ENCODE results near the gene CCDC150.
A peak's percentile ranks its signal among the peaks of the same experiment; 100 is the strongest.

The CCDC150 gene
- 0.19 to 0.86 (median 0.52) reads per million in 3 donors for total RNA-seq

- peak within 1 kb of the TSS; percentile 69 for H3K4me3 ChIP-seq (ENCODE audit: insufficient read depth, low read depth, low read length, poor library complexity, severe bottlenecking)
- H3K27ac ChIP-seq (ENCODE audit: insufficient read depth, low read length, poor library complexity, severe bottlenecking) = no peak within 1 kb of the TSS
- peak; percentile 81 to 87 (median 87) for DNase-seq
Observed at GRCh38 chr2:196639180-196640030, at the start of gene CCDC150. Gene CCDC150 (plus strand): TSS chr2:196639715. CDS start chr2:196639767, 52 bp downstream.

DNA sequence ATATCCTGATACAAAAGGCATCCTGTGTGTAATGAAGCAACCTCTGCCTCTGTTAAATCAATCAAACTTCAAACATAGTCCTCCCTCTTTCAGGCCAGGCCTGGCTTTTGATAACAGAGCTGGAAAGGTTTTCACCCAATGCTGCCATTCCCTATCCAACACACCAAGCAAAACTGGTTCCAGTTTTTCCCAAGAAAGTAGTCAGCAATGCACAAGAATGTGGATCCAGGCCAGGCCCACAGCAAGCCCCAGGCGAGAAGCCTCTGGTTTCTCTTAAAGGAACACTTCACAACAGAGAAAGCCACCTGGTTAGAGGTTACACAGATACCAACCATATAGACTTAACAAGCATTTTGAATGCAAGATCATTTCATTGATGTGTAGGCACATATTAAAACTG, 49.2 kb upstream of the CCDC150 start:
- no peak for DNase-seq
- no peaks in the 10 kb centered on the region for H3K36me3 ChIP-seq (ENCODE audit: control insufficient read depth, insufficient read depth, low read length)
- no peak overlapping the region for H3K27ac ChIP-seq (ENCODE audit: insufficient read depth, low read length, poor library complexity, severe bottlenecking)
- peaks cover 3% of the 10 kb centered on the region for H3K4me1 ChIP-seq (ENCODE audit: control insufficient read depth, insufficient read depth, low read length, poor library complexity, severe bottlenecking)
- peaks cover 5% of the 10 kb centered on the region for H3K9me3 ChIP-seq (ENCODE audit: control insufficient read depth, low read length)
- peaks cover 18% of the 10 kb centered on the region for H3K27me3 ChIP-seq (replicated peaks; ENCODE audit: control insufficient read depth, insufficient read depth, low read length, poor library complexity, severe bottlenecking)
- no peak overlapping the region for H3K4me3 ChIP-seq (ENCODE audit: insufficient read depth, low read depth, low read length, poor library complexity, severe bottlenecking)

More at GRCh38 chr2:196639180-196640030, at the start of gene CCDC150:
- no peaks in the 10 kb centered on the region for H3K36me3 ChIP-seq (ENCODE audit: control insufficient read depth, insufficient read depth, low read length)
- H3K9me3 ChIP-seq (ENCODE audit: control insufficient read depth, low read length) = no peaks in the 10 kb centered on the region
- peaks cover 4% of the 10 kb centered on the region for H3K4me1 ChIP-seq (ENCODE audit: control insufficient read depth, insufficient read depth, low read length, poor library complexity, severe bottlenecking)
- H3K27me3 ChIP-seq (replicated peaks; ENCODE audit: control insufficient read depth, insufficient read depth, low read length, poor library complexity, severe bottlenecking) = no peaks in the 10 kb centered on the region

GRCh38 chr2:196591004-196591403, 48.5 kb upstream of the CCDC150 start:
- no peak for DNase-seq
- Histone ChIP-seq H3K4me3 (ENCODE audit: insufficient read depth, low read depth, low read length, poor library complexity, severe bottlenecking) (no peak overlapping the region), H3K4me1 (ENCODE audit: control insufficient read depth, insufficient read depth, low read length, poor library complexity, severe bottlenecking) (peaks cover 3% of the 10 kb centered on the region), H3K27ac (ENCODE audit: insufficient read depth, low read length, poor library complexity, severe bottlenecking) (no peak overlapping the region), H3K27me3 (replicated peaks; ENCODE audit: control insufficient read depth, insufficient read depth, low read length, poor library complexity, severe bottlenecking) (peaks cover 18% of the 10 kb centered on the region), H3K36me3 (ENCODE audit: control insufficient read depth, insufficient read depth, low read length) (no peaks in the 10 kb centered on the region), H3K9me3 (ENCODE audit: control insufficient read depth, low read length) (peaks cover 2% of the 10 kb centered on the region)

DNA sequence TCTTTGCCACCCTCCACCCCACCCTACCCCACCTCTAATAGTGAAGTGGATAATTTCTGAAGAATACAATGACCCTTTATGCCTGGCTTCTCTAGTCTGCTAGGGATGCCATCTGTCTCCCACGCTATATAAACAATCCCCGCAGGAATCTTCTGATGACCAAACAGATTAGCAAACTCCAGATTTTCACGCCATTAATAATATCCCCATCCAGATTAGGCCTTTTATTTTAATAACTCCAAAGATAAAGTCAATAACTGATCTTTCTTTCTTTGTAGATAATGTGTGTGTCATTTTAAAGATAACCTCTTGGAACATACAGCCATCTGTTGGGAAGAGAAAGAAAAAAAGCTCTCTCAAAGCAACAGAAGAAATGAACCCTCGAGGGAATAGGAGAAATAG, 47.9 kb upstream of the CCDC150 start:
- peaks cover 3% of the 10 kb centered on the region for H3K4me1 ChIP-seq (ENCODE audit: control insufficient read depth, insufficient read depth, low read length, poor library complexity, severe bottlenecking)
- DNase-seq = no peak
- no peaks in the 10 kb centered on the region for H3K36me3 ChIP-seq (ENCODE audit: control insufficient read depth, insufficient read depth, low read length)
- H3K27ac ChIP-seq (ENCODE audit: insufficient read depth, low read length, poor library complexity, severe bottlenecking) = no peak overlapping the region
- peaks cover 18% of the 10 kb centered on the region for H3K27me3 ChIP-seq (replicated peaks; ENCODE audit: control insufficient read depth, insufficient read depth, low read length, poor library complexity, severe bottlenecking)
- no peak overlapping the region for H3K4me3 ChIP-seq (ENCODE audit: insufficient read depth, low read depth, low read length, poor library complexity, severe bottlenecking)
- no peaks in the 10 kb centered on the region for H3K9me3 ChIP-seq (ENCODE audit: control insufficient read depth, low read length)

- no peak for DNase-seq
- no peak overlapping the region for H3K4me3 ChIP-seq (ENCODE audit: insufficient read depth, low read depth, low read length, poor library complexity, severe bottlenecking)
- no peak overlapping the region for H3K27ac ChIP-seq (ENCODE audit: insufficient read depth, low read length, poor library complexity, severe bottlenecking)
Observed at GRCh38 chr2:196592331-196592910, 47.1 kb upstream of the CCDC150 start.

GRCh38 chr2:196592911-196593881, 46.3 kb upstream of the CCDC150 start, which contains the start of gene HECW2:
Gene HECW2 (minus strand): TSS chr2:196593554.
- DNase-seq = no peak
- no peaks in the 10 kb centered on the region for H3K36me3 ChIP-seq (ENCODE audit: control insufficient read depth, insufficient read depth, low read length)
- H3K4me3 ChIP-seq (ENCODE audit: insufficient read depth, low read depth, low read length, poor library complexity, severe bottlenecking) = peak within 1 kb of the TSS; percentile 39
- peaks cover 3% of the 10 kb centered on the region for H3K4me1 ChIP-seq (ENCODE audit: control insufficient read depth, insufficient read depth, low read length, poor library complexity, severe bottlenecking)
- no peak within 1 kb of the TSS for H3K27ac ChIP-seq (ENCODE audit: insufficient read depth, low read length, poor library complexity, severe bottlenecking)
- H3K9me3 ChIP-seq (ENCODE audit: control insufficient read depth, low read length) = no peaks in the 10 kb centered on the region
- H3K27me3 ChIP-seq (replicated peaks; ENCODE audit: control insufficient read depth, insufficient read depth, low read length, poor library complexity, severe bottlenecking) = peaks cover 15% of the 10 kb centered on the region

More at GRCh38 chr2:196592331-196592910, 47.1 kb upstream of the CCDC150 start:
- Histone ChIP-seq H3K9me3 (ENCODE audit: control insufficient read depth, low read length) (no peaks in the 10 kb centered on the region), H3K4me1 (ENCODE audit: control insufficient read depth, insufficient read depth, low read length, poor library complexity, severe bottlenecking) (peaks cover 3% of the 10 kb centered on the region), H3K27me3 (replicated peaks; ENCODE audit: control insufficient read depth, insufficient read depth, low read length, poor library complexity, severe bottlenecking) (peaks cover 18% of the 10 kb centered on the region), H3K36me3 (ENCODE audit: control insufficient read depth, insufficient read depth, low read length) (no peaks in the 10 kb centered on the region)

DNA sequence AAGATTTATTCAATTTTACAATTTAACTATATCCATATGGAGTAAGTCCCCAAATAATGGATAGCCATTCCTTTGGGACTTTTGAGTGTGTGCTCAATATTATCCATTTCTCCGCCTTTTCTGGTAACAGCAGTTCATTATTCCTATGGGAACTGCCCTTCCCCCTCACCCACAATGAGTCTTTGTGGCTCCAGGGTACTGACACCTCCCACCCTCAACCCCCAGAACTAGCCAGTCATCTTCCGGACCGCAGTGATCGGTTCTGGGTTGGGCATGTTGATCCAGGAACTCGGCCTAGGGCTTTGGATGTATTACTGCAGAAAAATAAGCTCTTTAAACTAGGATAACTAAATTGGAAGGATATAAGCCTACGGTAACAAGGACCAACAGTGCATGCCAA, 45.4 kb upstream of the CCDC150 start:
- Histone ChIP-seq H3K27me3 (replicated peaks; ENCODE audit: control insufficient read depth, insufficient read depth, low read length, poor library complexity, severe bottlenecking) (peaks cover 15% of the 10 kb centered on the region), H3K9me3 (ENCODE audit: control insufficient read depth, low read length) (no peaks in the 10 kb centered on the region), H3K4me3 (ENCODE audit: insufficient read depth, low read depth, low read length, poor library complexity, severe bottlenecking) (no peak overlapping the region), H3K27ac (ENCODE audit: insufficient read depth, low read length, poor library complexity, severe bottlenecking) (no peak overlapping the region), H3K4me1 (ENCODE audit: control insufficient read depth, insufficient read depth, low read length, poor library complexity, severe bottlenecking) (peaks cover 3% of the 10 kb centered on the region), H3K36me3 (ENCODE audit: control insufficient read depth, insufficient read depth, low read length) (no peaks in the 10 kb centered on the region)
- no peak for DNase-seq

GRCh38 chr2:196597531-196597930, 42.0 kb upstream of the CCDC150 start:
- Histone ChIP-seq H3K27me3 (replicated peaks; ENCODE audit: control insufficient read depth, insufficient read depth, low read length, poor library complexity, severe bottlenecking) (peaks cover 4% of the 10 kb centered on the region), H3K27ac (ENCODE audit: insufficient read depth, low read length, poor library complexity, severe bottlenecking) (no peak overlapping the region), H3K36me3 (ENCODE audit: control insufficient read depth, insufficient read depth, low read length) (no peaks in the 10 kb centered on the region), H3K4me3 (ENCODE audit: insufficient read depth, low read depth, low read length, poor library complexity, severe bottlenecking) (no peak overlapping the region), H3K9me3 (ENCODE audit: control insufficient read depth, low read length) (no peaks in the 10 kb centered on the region), H3K4me1 (ENCODE audit: control insufficient read depth, insufficient read depth, low read length, poor library complexity, severe bottlenecking) (peaks cover 3% of the 10 kb centered on the region)
- no peak for DNase-seq

DNA sequence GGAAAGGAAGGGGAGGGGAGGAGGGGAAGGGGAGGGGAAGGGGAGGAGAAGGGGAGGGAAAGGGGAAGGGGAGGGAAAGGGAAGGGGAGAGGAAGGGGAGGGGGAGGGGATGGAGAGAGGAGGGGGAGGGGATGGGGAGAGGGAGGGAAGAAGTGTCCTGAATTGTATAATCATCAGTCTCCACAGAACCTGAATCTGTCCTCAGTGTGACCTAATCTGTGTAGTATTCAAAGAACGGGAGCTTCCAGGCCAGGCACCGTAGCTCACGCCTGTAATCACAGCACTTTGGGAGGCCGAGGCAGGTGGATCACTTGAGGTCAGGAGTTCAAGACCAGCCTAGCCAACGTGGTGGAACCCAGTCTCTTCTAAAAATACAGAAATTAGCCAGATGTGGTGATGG, 41.1 kb upstream of the CCDC150 start:
- Histone ChIP-seq H3K4me3 (ENCODE audit: insufficient read depth, low read depth, low read length, poor library complexity, severe bottlenecking) (no peak overlapping the region), H3K27ac (ENCODE audit: insufficient read depth, low read length, poor library complexity, severe bottlenecking) (no peak overlapping the region), H3K36me3 (ENCODE audit: control insufficient read depth, insufficient read depth, low read length) (no peaks in the 10 kb centered on the region), H3K4me1 (ENCODE audit: control insufficient read depth, insufficient read depth, low read length, poor library complexity, severe bottlenecking) (peaks cover 1% of the 10 kb centered on the region), H3K27me3 (replicated peaks; ENCODE audit: control insufficient read depth, insufficient read depth, low read length, poor library complexity, severe bottlenecking) (peaks cover 3% of the 10 kb centered on the region), H3K9me3 (ENCODE audit: control insufficient read depth, low read length) (no peaks in the 10 kb centered on the region)
- DNase-seq = no peak

Measured in effector memory CD4-positive, alpha-beta T cell (primary cell).